Chondrocyte (in vitro differentiated cells): Measurements from ENCODE around the gene CKMT2. TPM values are rescaled to one million over a fixed set of nuclear protein-coding genes. Genes with fewer than 3 reads are reported as not detected.
"Not testable (repeated sequence)": the region's sequence is repeated elsewhere in the genome, so short reads cannot be mapped to it uniquely, and the experiment has no call there.

Experiments used
- DNase-seq: peaks from one replicate; pipeline ENCODE4 v3.0.0; 2021; ENCODE audit warnings: mixed read lengths, low spot score
- H3K27ac Mint-ChIP-seq: one replicate; pipeline ENCODE4 v1.8.0; 2021; ENCODE audit warnings: mild to moderate bottlenecking, moderate library complexity, mixed read lengths; ENCODE audit not compliant: unreplicated experiment
- H3K27me3 Mint-ChIP-seq: 2 replicates; pipeline ENCODE4 v1.8.0; 2021; ENCODE audit warnings: low read depth, mixed read lengths
- H3K36me3 Mint-ChIP-seq: 2 replicates; pipeline ENCODE4 v1.8.0; 2021; ENCODE audit warnings: low read depth, mixed read lengths
- H3K4me1 Mint-ChIP-seq: 2 replicates; pipeline ENCODE4 v1.8.0; 2021; ENCODE audit warnings: low read depth, mild to moderate bottlenecking, mixed read lengths
- H3K4me3 Mint-ChIP-seq: one replicate; pipeline ENCODE4 v1.8.0; 2021; ENCODE audit warnings: mild to moderate bottlenecking, moderate library complexity, mixed read lengths; ENCODE audit not compliant: unreplicated experiment
- H3K9me3 Mint-ChIP-seq: 2 replicates; pipeline ENCODE4 v1.8.0; 2021; ENCODE audit warnings: low read depth, mixed read lengths
- CTCF ChIP-seq: fragments of 200-600 bp; sonication (generic); IDR thresholded peaks from 2 replicates; pipeline ENCODE4 v1.5.0; 2021; ENCODE audit warnings: antibody characterized with exemption, mild to moderate bottlenecking, moderate library complexity
- total RNA-seq: library from RNA; stranded (reverse); gene quantifications from 3 replicates; pipeline ENCODE4 v1.2.1, GENCODE V29; 2021

CKMT2 gene
- total RNA-seq, 1 donor from 2014 or later: not detected

- no peak overlapping the region for H3K4me3 Mint-ChIP-seq
- peaks cover 23% of the 10 kb centered on the region for H3K9me3 Mint-ChIP-seq
- no peak for TF ChIP-seq CTCF
- no peaks in the 10 kb centered on the region for H3K27me3 Mint-ChIP-seq
- peak overlapping the region; percentile 79 for H3K27ac Mint-ChIP-seq
- no peak for DNase-seq
- H3K4me1 Mint-ChIP-seq: peaks cover 29% of the 10 kb centered on the region
- H3K36me3 Mint-ChIP-seq: peaks cover 2% of the 10 kb centered on the region
These were observed 35.5 kb downstream of the CKMT2 start for GRCh38 chr5:81268521-81269196.

- no peak overlapping the region for H3K4me3 Mint-ChIP-seq
- H3K27ac Mint-ChIP-seq: peak overlapping the region; percentile 47
- peaks cover 29% of the 10 kb centered on the region for H3K4me1 Mint-ChIP-seq
- peaks cover 2% of the 10 kb centered on the region for H3K36me3 Mint-ChIP-seq
- DNase-seq: no peak
- no peak for TF ChIP-seq CTCF
- H3K27me3 Mint-ChIP-seq: no peaks in the 10 kb centered on the region
- H3K9me3 Mint-ChIP-seq: peaks cover 32% of the 10 kb centered on the region
These were observed 36.8 kb downstream of the CKMT2 start for GRCh38 chr5:81269751-81270393.

- peaks cover 39% of the 10 kb centered on the region for H3K9me3 Mint-ChIP-seq
- not testable (repeated sequence) for H3K4me3 Mint-ChIP-seq, H3K27me3 Mint-ChIP-seq, H3K27ac Mint-ChIP-seq, DNase-seq, H3K36me3 Mint-ChIP-seq
- peaks cover 29% of the 10 kb centered on the region for H3K4me1 Mint-ChIP-seq
These were observed 37.4 kb downstream of the CKMT2 start for GRCh38 chr5:81270394-81271027.

- no peak for TF ChIP-seq CTCF
- DNase-seq: no peak
- Mint-ChIP-seq H3K4me3 (no peak overlapping the region), H3K27me3 (no peaks in the 10 kb centered on the region), H3K36me3 (peaks cover 4% of the 10 kb centered on the region), H3K9me3 (peaks cover 2% of the 10 kb centered on the region), H3K27ac (no peak overlapping the region), H3K4me1 (peaks cover 7% of the 10 kb centered on the region)
These were observed 50.9 kb downstream of the CKMT2 start for GRCh38 chr5:81283976-81284375.

- DNase-seq: no peak
- Mint-ChIP-seq H3K4me1 (peaks cover 21% of the 10 kb centered on the region), H3K4me3 (no peak overlapping the region), H3K36me3 (peaks cover 4% of the 10 kb centered on the region), H3K27ac (no peak overlapping the region), H3K27me3 (no peaks in the 10 kb centered on the region), H3K9me3 (peaks cover 2% of the 10 kb centered on the region)
- TF ChIP-seq CTCF: no peak
These were observed 53.0 kb downstream of the CKMT2 start for GRCh38 chr5:81286059-81286617.
